Neural cell (in vitro differentiated cells): ENCODE data around the gene PDE6A.

Source experiments
- CTCF ChIP-seq: fragments of 450-650 bp; IDR thresholded peaks from 2 replicates; pipeline ENCODE4 v1.5.1; 2014; ENCODE audit warnings: antibody characterized with exemption, mild to moderate bottlenecking, moderate library complexity; ENCODE audit not compliant: poor library complexity, severe bottlenecking
- EP300 ChIP-seq: fragments of 450-650 bp; conservative IDR thresholded peaks from 2 replicates; pipeline ENCODE4 v1.6.1; 2014; ENCODE audit warnings: antibody characterized with exemption, mild to moderate bottlenecking, moderate library complexity; ENCODE audit not compliant: poor library complexity, severe bottlenecking
- EZH2 ChIP-seq: fragments of 200-600, 300-800 bp; shearing (Covaris generic), sonication (generic); IDR thresholded peaks from 2 replicates; pipeline ENCODE4 v1.6.1; 2014; ENCODE audit warnings: antibody characterized with exemption, low read length, borderline replicate concordance, mild to moderate bottlenecking; ENCODE audit not compliant: insufficient read depth, poor library complexity, severe bottlenecking
- MXI1 ChIP-seq: fragments of 450-650 bp; conservative IDR thresholded peaks from 2 replicates; pipeline ENCODE4 v1.6.1; 2014; ENCODE audit warnings: antibody characterized with exemption, mild to moderate bottlenecking; ENCODE audit not compliant: poor library complexity, severe bottlenecking
- POLR2AphosphoS5 ChIP-seq: IDR thresholded peaks from 2 replicates; pipeline ENCODE4 v1.6.1; 2012

DNA sequence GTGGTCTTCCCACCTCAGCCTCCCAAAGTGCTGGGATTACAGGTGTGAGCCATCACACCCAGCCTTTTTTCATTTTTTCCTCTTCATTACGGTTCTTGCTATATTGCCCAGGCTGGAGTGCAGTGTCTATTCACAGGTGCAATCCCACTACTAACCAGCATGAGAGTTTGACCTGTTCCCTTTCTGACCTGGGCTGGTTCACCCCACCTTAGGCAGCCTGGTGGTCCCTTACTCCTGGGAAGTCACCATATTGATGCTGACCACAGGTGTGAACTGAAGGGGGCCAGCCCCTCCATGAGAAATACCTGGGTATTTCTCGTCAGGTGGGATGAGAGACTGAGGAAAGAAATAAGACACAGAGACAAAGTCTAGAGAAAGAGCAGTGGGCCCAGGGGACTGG lies 2.4 kb downstream of the PDE6A start:
- TF ChIP-seq CTCF = no peak
- no peak for TF ChIP-seq EZH2
- TF ChIP-seq MXI1 = no peak
- no peak for TF ChIP-seq EP300
- no peak for TF ChIP-seq POLR2AphosphoS5
